ENCODE results near the gene GGNBP2. TPM values are rescaled to one million over a fixed set of nuclear protein-coding genes. Genes with fewer than 3 reads are reported as not detected.

The GGNBP2 gene
- total and polyA plus RNA-seq, 2 of the 8 experiments (the other 6 are each of a cell fraction or from before 2014, with no cell fraction given): 29.2 to 35.8 TPM

- TF ChIP-seq CHD7 (IDR thresholded peaks at IDR 0.05; ENCODE audit: insufficient replicate concordance, low read length) (no peak), CTBP2 (IDR thresholded peaks at IDR 0.05; ENCODE audit: borderline replicate concordance, insufficient read depth, insufficient read length, low read length) (no peak), EGR1 (IDR thresholded peaks at IDR 0.05; ENCODE audit: borderline replicate concordance, low read depth, low read length) (no peak), BCL11A (IDR thresholded peaks at IDR 0.05; ENCODE audit: low read depth in 2 of 2, low read length in 2 of 2) (no peak), MAFK (IDR thresholded peaks at IDR 0.05; ENCODE audit: low read depth, low read length) (no peak), CBX5 (IDR thresholded peaks at IDR 0.05; ENCODE audit: low read depth, low read length) (no peak), YY1 (IDR thresholded peaks at IDR 0.05; ENCODE audit: low read depth, low read length) (no peak), POU5F1 (IDR thresholded peaks at IDR 0.05; ENCODE audit: low read depth, low read length) (no peak), POLR2A (IDR thresholded peaks at IDR 0.05; ENCODE audit: control extremely low read depth in 1 of 2, low read depth in 2 of 2, low read length in 2 of 2) (no peak)
Observed at GRCh38 chr17:36617773-36618172, 73.1 kb downstream of the GGNBP2 start (continued).
